Adipocyte (in vitro differentiated cells): ENCODE data around the gene MTERF4.
"Not testable (repeated sequence)": the region's sequence is repeated elsewhere in the genome, so short reads cannot be mapped to it uniquely, and the experiment has no call there.

ENCODE experiments used
- DNase-seq: peaks from one replicate; pipeline ENCODE4 v3.0.0-alpha.2; 2015; ENCODE audit warnings: low read depth
- H3K27me3 ChIP-seq: replicated peaks from 2 replicates; pipeline ENCODE4 v1.7.0; 2013; ENCODE audit warnings: mild to moderate bottlenecking, low read length, moderate library complexity; ENCODE audit not compliant: control insufficient read depth, insufficient read depth
- H3K36me3 ChIP-seq: 2 replicates; pipeline ENCODE4 v1.7.0; 2013; ENCODE audit warnings: low read length, mild to moderate bottlenecking, moderate library complexity; ENCODE audit not compliant: control insufficient read depth, insufficient read depth, severe bottlenecking
- H3K4me1 ChIP-seq: 2 replicates; pipeline ENCODE4 v1.7.0; 2013; ENCODE audit warnings: mild to moderate bottlenecking, low read length, moderate library complexity; ENCODE audit not compliant: control insufficient read depth, insufficient read depth
- H3K4me3 ChIP-seq: 2 replicates; pipeline ENCODE4 v1.7.0; 2013; ENCODE audit warnings: mild to moderate bottlenecking, low read length, moderate library complexity
- H3K9ac ChIP-seq: 2 replicates; pipeline ENCODE4 v1.7.0; 2013; ENCODE audit warnings: mild to moderate bottlenecking, low read length, moderate library complexity
- H3K9me3 ChIP-seq: 2 replicates; pipeline ENCODE4 v1.7.0; 2013; ENCODE audit warnings: mild to moderate bottlenecking, low read length, moderate library complexity; ENCODE audit not compliant: control insufficient read depth

MTERF4 gene

GRCh38 chr2:241094172-241094571 lies 7.9 kb downstream of the MTERF4 start:
- Histone ChIP-seq H3K4me1 (peaks cover 24% of the 10 kb centered on the region), H3K4me3 (no peak overlapping the region), H3K27me3 (no peaks in the 10 kb centered on the region), H3K36me3 (peaks cover 74% of the 10 kb centered on the region), H3K9ac (peak overlapping the region; percentile 6), H3K9me3 (no peaks in the 10 kb centered on the region)
- no peak for DNase-seq

GRCh38 chr2:241093133-241093781 lies 8.8 kb downstream of the MTERF4 start:
- peaks cover 81% of the 10 kb centered on the region for H3K36me3 ChIP-seq
- peak; percentile 4 for DNase-seq

GRCh38 chr2:241092677-241093076 lies 9.4 kb downstream of the MTERF4 start:
- Histone ChIP-seq H3K27me3 (no peaks in the 10 kb centered on the region), H3K9me3 (no peaks in the 10 kb centered on the region), H3K4me3 (no peak overlapping the region), H3K36me3 (peaks cover 85% of the 10 kb centered on the region), H3K4me1 (peaks cover 24% of the 10 kb centered on the region), H3K9ac (peak overlapping the region; percentile 68)
- no peak for DNase-seq

More at GRCh38 chr2:241093133-241093781, 8.8 kb downstream of the MTERF4 start:
- peak overlapping the region; percentile 68 for H3K9ac ChIP-seq
- not testable (repeated sequence) for H3K4me3 ChIP-seq, H3K27me3 ChIP-seq, H3K9me3 ChIP-seq
- H3K4me1 ChIP-seq, result peaks cover 24% of the 10 kb centered on the region

DNA sequence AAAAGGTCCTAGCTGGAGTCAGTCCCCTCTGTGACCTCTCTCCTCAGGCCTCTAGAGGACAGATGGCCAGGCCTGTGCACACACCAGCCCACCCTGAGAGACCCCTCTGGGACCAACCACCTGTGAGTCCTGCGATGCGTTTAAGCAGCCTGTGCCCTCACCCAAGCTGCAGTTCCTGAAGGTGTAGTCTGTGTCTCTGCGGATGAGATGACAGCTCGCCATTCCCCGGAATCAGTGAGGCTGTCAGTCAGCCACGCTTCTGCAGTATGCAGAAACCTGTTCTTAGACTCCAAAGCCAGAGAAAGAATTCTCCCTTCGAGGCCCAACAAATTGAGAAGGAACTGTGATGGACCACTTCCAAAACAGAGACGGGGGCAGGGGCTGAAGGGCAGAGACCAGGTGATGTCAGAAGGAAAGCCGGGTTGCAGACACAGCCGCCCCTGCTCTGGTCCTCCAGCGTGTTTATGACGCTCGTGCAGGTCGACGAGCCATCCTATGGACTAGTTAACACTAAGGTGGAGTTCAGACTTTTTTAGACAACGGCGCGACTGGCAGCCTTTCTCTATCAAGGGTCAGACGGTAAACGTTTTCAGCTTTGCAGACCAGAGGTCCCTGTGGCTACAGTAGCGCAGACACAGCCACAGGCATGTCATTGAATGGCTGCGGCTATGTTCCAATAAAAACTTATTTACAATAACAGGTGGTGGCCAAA lies 10.2 kb downstream of the MTERF4 start:
- Histone ChIP-seq H3K9me3 (no peaks in the 10 kb centered on the region), H3K4me3 (no peak overlapping the region), H3K36me3 (peaks cover 85% of the 10 kb centered on the region), H3K4me1 (peaks cover 24% of the 10 kb centered on the region), H3K9ac (peak overlapping the region; percentile 23), H3K27me3 (no peaks in the 10 kb centered on the region)
- no peak for DNase-seq

- Histone ChIP-seq H3K9ac (no peak overlapping the region), H3K36me3 (peaks cover 86% of the 10 kb centered on the region), H3K9me3 (no peaks in the 10 kb centered on the region), H3K4me1 (peaks cover 24% of the 10 kb centered on the region), H3K27me3 (no peaks in the 10 kb centered on the region), H3K4me3 (no peak overlapping the region)
- no peak for DNase-seq
Observed at GRCh38 chr2:241091201-241091600, 10.9 kb downstream of the MTERF4 start.

GRCh38 chr2:241088791-241089732 lies 13.0 kb downstream of the MTERF4 start:
- H3K4me3 ChIP-seq, result no peak overlapping the region
- H3K9me3 ChIP-seq, result no peaks in the 10 kb centered on the region
- H3K27me3 ChIP-seq, result no peaks in the 10 kb centered on the region
- peaks cover 22% of the 10 kb centered on the region for H3K4me1 ChIP-seq
- no peak overlapping the region for H3K9ac ChIP-seq
- no peak for DNase-seq
- H3K36me3 ChIP-seq, result peaks cover 80% of the 10 kb centered on the region

GRCh38 chr2:241088376-241088775 lies 13.7 kb downstream of the MTERF4 start:
- DNase-seq, result no peak
- Histone ChIP-seq H3K27me3 (no peaks in the 10 kb centered on the region), H3K4me1 (peaks cover 15% of the 10 kb centered on the region), H3K36me3 (peaks cover 76% of the 10 kb centered on the region), H3K9me3 (no peaks in the 10 kb centered on the region), H3K4me3 (no peak overlapping the region), H3K9ac (no peak overlapping the region)

DNA sequence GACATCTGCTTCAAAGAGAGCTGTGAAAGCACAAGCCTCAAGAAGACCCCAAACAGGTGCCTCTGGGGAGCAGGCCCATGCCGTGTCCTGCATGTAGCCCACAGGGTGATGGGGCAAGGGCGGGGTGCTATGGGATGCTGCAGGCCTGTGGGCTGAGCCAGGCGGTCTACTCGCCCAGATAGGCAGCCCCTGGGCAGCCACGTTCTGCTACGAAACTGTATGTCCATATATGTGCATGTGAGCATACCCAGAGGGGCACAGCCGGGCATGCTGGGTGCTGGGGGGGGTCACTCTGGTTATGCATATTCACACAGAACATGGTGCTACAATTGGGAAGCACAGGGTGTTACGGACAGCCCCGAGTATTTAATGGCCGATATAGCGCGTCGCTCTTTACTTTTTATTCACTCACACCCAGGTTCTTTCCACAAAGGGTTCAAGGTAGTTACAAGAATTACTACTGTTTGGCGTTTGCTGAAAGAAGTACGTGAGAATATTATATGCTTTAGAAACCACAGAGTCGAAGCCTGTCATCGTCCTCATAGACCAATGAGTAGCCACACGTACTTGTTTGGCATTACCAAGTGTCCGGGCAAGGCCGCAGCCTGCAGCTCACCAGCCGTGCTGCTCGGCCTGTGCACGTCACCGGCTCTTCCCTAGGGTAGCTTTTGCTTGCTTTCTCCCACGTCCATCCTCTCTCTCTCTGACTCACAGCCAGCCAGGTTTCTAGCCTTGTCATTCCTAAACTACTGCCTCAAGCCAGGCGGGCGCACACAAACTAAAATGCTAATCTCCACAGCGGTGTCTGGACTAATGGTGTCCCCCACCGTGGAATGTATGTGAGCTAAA lies 14.4 kb downstream of the MTERF4 start:
- DNase-seq, result no peak
- no peak overlapping the region for H3K4me3 ChIP-seq
- no peaks in the 10 kb centered on the region for H3K9me3 ChIP-seq
- peaks cover 73% of the 10 kb centered on the region for H3K36me3 ChIP-seq
- H3K4me1 ChIP-seq, result peaks cover 8% of the 10 kb centered on the region
- no peak overlapping the region for H3K9ac ChIP-seq
- no peaks in the 10 kb centered on the region for H3K27me3 ChIP-seq

DNA sequence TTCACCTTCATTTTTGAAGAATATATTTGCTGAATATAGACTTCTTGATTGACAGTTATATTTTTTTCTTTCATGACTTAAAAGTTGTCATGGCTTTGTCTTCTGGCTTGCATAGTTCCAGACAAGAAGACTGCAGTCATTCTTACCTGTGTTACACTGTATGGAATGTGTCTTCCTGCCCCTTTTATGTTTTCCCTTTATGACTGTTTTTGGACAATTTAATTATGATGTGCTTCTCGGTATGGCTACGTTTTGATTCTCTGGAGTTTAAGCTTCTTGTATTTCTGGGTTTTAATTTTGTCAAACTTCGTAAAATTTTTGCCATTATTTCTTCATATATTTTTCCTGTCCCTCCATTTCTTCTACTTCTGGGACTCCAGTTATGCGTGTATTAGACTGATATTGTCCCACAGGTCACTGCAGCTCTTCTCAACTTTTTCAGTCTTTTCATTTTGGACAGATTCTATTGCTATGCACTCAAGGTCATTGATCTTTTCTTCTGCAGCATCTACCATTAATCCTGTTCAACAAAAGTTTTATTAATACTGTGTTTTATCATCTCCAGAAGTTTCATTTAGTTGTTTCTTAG lies 17.1 kb downstream of the MTERF4 start:
- peaks cover 53% of the 10 kb centered on the region for H3K36me3 ChIP-seq
- peaks cover 4% of the 10 kb centered on the region for H3K4me1 ChIP-seq
- H3K9ac ChIP-seq, result no peak overlapping the region
- H3K27me3 ChIP-seq, result no peaks in the 10 kb centered on the region
- no peak overlapping the region for H3K4me3 ChIP-seq
- DNase-seq, result no peak
- H3K9me3 ChIP-seq, result no peaks in the 10 kb centered on the region

DNA sequence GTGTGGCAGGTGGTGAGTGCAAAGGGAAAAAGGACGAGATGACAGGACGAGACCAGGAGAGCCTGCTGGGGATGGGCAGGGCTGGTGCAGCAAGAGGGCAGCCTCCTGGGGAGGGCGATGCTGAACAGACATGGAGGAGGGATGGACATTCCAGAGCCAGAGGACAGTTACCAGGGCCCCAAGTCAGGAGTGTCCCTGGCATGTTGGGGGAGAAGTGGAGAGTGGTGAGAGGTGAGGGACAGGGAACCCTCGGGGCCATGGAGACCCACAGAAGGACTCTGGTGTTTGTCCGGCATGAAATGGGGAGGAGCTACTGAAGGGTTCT lies 19.0 kb downstream of the MTERF4 start:
- Histone ChIP-seq H3K4me1 (peaks cover 4% of the 10 kb centered on the region), H3K4me3 (no peak overlapping the region), H3K9me3 (no peaks in the 10 kb centered on the region), H3K9ac (no peak overlapping the region), H3K27me3 (no peaks in the 10 kb centered on the region), H3K36me3 (peaks cover 34% of the 10 kb centered on the region)
- DNase-seq, result no peak
